K562 (cell line): ENCODE results near the gene PRKG1. TPM values are rescaled to one million over a fixed set of nuclear protein-coding genes. Genes with fewer than 3 reads are reported as not detected.

Experiments used
- DMBX1 ChIP-seq: fragments of 250-450 bp; sonication (Bioruptor Pico); IDR thresholded peaks from 2 replicates; pipeline ENCODE4 v1.8.0; 2022; ENCODE audit warnings: inconsistent platforms, mild to moderate bottlenecking, moderate library complexity, borderline replicate concordance
- GABPB2 ChIP-seq: fragments of 250-450 bp; sonication (Bioruptor Pico); conservative IDR thresholded peaks from 2 replicates; pipeline ENCODE4 v1.5.1; 2021; ENCODE audit warnings: mild to moderate bottlenecking
- NFIC ChIP-seq: fragments of 450-650 bp; IDR thresholded peaks from 2 replicates; pipeline ENCODE4 v1.6.1; 2017; ENCODE audit warnings: mild to moderate bottlenecking, inconsistent platforms
- NR3C1 ChIP-seq: sonication (generic); formaldehyde crosslinking; IDR thresholded peaks from 2 replicates; pipeline ENCODE4 v1.8.1; 2022; ENCODE audit warnings: missing genetic modification reagents
- PRMT5 ChIP-seq: sonication (generic); formaldehyde crosslinking; IDR thresholded peaks from 2 replicates; pipeline ENCODE4 v1.5.0; 2020; ENCODE audit warnings: missing genetic modification reagents
- TFAP4 ChIP-seq: sonication (generic); formaldehyde crosslinking; IDR thresholded peaks from 2 replicates; pipeline ENCODE4 v1.8.0; 2022; ENCODE audit warnings: missing genetic modification reagents, mild to moderate bottlenecking, moderate library complexity, borderline replicate concordance
- ZC3H8 ChIP-seq: fragments of 450-650 bp; IDR thresholded peaks from 2 replicates; pipeline ENCODE4 v1.6.1; 2017
- ZNF274 ChIP-seq: IDR thresholded peaks from 2 replicates; pipeline ENCODE4 v1.6.1; 2011; ENCODE audit warnings: low read depth, mild to moderate bottlenecking, low read length, moderate library complexity, borderline replicate concordance
- ZNF431 ChIP-seq: sonication (generic); formaldehyde crosslinking; IDR thresholded peaks from 2 replicates; pipeline ENCODE4 v1.8.0; 2022; ENCODE audit warnings: mild to moderate bottlenecking, missing genetic modification reagents
- ZNF609 ChIP-seq: sonication (generic); formaldehyde crosslinking; IDR thresholded peaks from 2 replicates; pipeline ENCODE4 v1.8.1; 2023; ENCODE audit warnings: missing genetic modification reagents, mild to moderate bottlenecking, borderline replicate concordance
- polyA plus RNA-seq, 8 experiments: library from polyadenylated mRNA; depleted of rRNA in 4 of 8; stranded (reverse) in 5 of 8; unstranded in 3 of 8; fragments of >200 nt; fragmentation: Nextera tagmentation in 2 of 8; fragmentation: Illumina TruSeq in 1 of 8; extraction: Ambion mirVana in 2 of 8; extraction: Trizol in 1 of 8; gene quantifications; 2 replicates each; pipeline versions ENCODE4 v1.2.1 to v1.2.3, GENCODE V29; 2011 to 2014; ENCODE audit warnings: inconsistent platforms in 1 of 8, missing spikeins in 1 of 8
- total RNA-seq, 7 experiments: library from RNA; depleted of rRNA in 6 of 7; stranded (reverse); fragments of >200 nt in 6 of 7; fragmentation: Illumina TruSeq in 2 of 7; extraction: Trizol in 2 of 7; gene quantifications; 2 replicates each; pipeline versions ENCODE4 v1.2.1 to v1.2.3, GENCODE V29; 2011 to 2021; ENCODE audit warnings: low replicate concordance in 1 of 7
- TF ChIP-seq, protein P1 (sequence below): fragments of 200-600 bp; sonication (generic); IDR thresholded peaks from one replicate; pipeline ENCODE4 v1.6.1; 2012; ENCODE audit warnings: mild to moderate bottlenecking, low read depth, low read length, inconsistent platforms

The PRKG1 gene
- total and polyA plus RNA-seq, 9 of the 15 experiments (the other 6 are each of a cell fraction or from before 2014, with no cell fraction given) = 0.22 TPM; not detected in 8

- no peak for TF ChIP-seq ZNF609 (CRISPR knock-in tag)
- TF ChIP-seq PRMT5 (CRISPR knock-in tag) = no peak
- no peak for TF ChIP-seq NR3C1 (CRISPR knock-in tag)
- TF ChIP-seq TFAP4 = no peak
- no peak for TF ChIP-seq GABPB2 (CRISPR knock-in tag)
- TF ChIP-seq ZC3H8 = no peak
- no peak for TF ChIP-seq ZNF274
- TF ChIP-seq, protein P1, sequence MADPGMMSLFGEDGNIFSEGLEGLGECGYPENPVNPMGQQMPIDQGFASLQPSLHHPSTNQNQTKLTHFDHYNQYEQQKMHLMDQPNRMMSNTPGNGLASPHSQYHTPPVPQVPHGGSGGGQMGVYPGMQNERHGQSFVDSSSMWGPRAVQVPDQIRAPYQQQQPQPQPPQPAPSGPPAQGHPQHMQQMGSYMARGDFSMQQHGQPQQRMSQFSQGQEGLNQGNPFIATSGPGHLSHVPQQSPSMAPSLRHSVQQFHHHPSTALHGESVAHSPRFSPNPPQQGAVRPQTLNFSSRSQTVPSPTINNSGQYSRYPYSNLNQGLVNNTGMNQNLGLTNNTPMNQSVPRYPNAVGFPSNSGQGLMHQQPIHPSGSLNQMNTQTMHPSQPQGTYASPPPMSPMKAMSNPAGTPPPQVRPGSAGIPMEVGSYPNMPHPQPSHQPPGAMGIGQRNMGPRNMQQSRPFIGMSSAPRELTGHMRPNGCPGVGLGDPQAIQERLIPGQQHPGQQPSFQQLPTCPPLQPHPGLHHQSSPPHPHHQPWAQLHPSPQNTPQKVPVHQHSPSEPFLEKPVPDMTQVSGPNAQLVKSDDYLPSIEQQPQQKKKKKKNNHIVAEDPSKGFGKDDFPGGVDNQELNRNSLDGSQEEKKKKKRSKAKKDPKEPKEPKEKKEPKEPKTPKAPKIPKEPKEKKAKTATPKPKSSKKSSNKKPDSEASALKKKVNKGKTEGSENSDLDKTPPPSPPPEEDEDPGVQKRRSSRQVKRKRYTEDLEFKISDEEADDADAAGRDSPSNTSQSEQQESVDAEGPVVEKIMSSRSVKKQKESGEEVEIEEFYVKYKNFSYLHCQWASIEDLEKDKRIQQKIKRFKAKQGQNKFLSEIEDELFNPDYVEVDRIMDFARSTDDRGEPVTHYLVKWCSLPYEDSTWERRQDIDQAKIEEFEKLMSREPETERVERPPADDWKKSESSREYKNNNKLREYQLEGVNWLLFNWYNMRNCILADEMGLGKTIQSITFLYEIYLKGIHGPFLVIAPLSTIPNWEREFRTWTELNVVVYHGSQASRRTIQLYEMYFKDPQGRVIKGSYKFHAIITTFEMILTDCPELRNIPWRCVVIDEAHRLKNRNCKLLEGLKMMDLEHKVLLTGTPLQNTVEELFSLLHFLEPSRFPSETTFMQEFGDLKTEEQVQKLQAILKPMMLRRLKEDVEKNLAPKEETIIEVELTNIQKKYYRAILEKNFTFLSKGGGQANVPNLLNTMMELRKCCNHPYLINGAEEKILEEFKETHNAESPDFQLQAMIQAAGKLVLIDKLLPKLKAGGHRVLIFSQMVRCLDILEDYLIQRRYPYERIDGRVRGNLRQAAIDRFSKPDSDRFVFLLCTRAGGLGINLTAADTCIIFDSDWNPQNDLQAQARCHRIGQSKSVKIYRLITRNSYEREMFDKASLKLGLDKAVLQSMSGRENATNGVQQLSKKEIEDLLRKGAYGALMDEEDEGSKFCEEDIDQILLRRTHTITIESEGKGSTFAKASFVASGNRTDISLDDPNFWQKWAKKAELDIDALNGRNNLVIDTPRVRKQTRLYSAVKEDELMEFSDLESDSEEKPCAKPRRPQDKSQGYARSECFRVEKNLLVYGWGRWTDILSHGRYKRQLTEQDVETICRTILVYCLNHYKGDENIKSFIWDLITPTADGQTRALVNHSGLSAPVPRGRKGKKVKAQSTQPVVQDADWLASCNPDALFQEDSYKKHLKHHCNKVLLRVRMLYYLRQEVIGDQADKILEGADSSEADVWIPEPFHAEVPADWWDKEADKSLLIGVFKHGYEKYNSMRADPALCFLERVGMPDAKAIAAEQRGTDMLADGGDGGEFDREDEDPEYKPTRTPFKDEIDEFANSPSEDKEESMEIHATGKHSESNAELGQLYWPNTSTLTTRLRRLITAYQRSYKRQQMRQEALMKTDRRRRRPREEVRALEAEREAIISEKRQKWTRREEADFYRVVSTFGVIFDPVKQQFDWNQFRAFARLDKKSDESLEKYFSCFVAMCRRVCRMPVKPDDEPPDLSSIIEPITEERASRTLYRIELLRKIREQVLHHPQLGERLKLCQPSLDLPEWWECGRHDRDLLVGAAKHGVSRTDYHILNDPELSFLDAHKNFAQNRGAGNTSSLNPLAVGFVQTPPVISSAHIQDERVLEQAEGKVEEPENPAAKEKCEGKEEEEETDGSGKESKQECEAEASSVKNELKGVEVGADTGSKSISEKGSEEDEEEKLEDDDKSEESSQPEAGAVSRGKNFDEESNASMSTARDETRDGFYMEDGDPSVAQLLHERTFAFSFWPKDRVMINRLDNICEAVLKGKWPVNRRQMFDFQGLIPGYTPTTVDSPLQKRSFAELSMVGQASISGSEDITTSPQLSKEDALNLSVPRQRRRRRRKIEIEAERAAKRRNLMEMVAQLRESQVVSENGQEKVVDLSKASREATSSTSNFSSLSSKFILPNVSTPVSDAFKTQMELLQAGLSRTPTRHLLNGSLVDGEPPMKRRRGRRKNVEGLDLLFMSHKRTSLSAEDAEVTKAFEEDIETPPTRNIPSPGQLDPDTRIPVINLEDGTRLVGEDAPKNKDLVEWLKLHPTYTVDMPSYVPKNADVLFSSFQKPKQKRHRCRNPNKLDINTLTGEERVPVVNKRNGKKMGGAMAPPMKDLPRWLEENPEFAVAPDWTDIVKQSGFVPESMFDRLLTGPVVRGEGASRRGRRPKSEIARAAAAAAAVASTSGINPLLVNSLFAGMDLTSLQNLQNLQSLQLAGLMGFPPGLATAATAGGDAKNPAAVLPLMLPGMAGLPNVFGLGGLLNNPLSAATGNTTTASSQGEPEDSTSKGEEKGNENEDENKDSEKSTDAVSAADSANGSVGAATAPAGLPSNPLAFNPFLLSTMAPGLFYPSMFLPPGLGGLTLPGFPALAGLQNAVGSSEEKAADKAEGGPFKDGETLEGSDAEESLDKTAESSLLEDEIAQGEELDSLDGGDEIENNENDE = no peak
- TF ChIP-seq NFIC = no peak
- TF ChIP-seq DMBX1 (CRISPR knock-in tag) = no peak
- TF ChIP-seq ZNF431 (CRISPR knock-in tag) = no peak
Observed at GRCh38 chr10:51679841-51680240, 605.6 kb downstream of the PRKG1 start (continued).
